Ramos (cell line): ENCODE measurements around the gene SLC6A11.

Experiments used
- in situ Hi-C: fragments of 300-500 bp; cut with MboI; formaldehyde crosslinking; loops from one replicate; pipeline ENCODE4 v1.14.3; 2022; ENCODE audit warnings: low sequenced_read_pairs; ENCODE audit not compliant: unreplicated experiment

The SLC6A11 gene

DNA sequence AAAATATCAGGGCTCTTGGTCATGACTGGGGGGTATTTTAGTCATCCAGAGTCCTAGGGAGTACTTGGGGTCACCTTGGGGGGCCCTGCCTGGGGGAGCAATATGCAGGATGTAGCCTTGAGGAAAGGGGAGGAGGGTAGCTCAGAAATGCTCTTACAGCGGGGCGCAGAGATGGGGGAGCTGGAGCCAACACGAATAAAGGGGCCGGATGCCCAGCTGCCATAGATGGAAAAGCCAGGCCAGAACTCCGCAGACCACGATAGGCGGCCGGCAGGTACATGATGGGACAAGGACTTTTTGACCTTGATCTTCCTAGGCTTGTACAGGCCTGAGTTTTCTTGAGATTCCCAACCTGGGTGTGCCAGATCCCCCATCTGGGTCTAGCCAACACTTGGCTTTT, 128.8 kb downstream of the SLC6A11 start:
- in situ Hi-C loops = no loop called here

DNA sequence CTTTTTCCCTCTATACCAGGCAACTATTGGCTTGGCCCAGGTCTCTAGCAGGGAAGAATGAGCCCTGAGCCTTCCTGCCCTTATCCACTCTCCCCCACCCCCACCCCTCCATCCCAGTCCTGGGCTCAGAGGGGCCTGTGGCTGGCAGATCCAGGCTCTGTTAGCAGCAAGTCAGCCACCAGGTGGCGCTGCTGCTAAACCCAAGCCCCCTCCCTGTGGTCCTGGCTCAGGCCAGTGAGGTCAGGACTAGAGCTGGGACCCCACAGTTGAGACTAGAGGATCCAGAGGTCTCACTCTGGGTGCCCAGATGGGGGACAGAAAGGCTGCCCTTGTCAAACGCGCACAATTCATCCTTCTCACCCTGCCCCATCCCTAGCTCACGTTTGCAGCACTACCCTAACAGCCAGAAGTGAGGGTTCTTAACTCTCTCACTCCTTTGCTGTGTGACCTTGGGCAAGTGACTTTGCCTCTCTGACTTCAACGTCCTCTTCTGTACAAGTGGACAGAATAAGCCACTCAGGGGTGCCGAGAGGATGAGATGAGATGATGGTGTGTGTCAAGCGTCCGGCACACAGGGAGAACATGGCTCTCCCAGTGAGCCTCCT, 129.8 kb downstream of the SLC6A11 start:
- in situ Hi-C loops = no loop called here

DNA sequence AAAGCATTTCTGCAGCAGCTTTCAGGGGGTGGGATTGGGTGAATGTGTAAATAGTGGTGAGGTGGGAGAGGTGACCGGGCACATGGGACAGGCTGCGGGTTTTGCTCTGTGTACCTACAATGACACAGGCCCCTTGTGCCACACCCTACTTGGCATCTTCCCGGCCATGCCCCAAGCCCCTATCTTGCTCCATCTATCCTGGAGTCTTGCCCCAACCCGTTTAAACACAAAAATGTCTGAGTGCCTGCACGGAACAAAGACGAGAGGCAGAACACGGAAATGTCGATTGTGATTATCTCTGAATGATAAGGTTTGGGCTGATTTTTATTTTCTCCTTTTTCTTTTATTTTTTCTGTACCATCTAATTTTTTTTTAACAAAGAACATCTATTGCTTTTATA, 130.5 kb downstream of the SLC6A11 start:
- in situ Hi-C loops = no loop called here

DNA sequence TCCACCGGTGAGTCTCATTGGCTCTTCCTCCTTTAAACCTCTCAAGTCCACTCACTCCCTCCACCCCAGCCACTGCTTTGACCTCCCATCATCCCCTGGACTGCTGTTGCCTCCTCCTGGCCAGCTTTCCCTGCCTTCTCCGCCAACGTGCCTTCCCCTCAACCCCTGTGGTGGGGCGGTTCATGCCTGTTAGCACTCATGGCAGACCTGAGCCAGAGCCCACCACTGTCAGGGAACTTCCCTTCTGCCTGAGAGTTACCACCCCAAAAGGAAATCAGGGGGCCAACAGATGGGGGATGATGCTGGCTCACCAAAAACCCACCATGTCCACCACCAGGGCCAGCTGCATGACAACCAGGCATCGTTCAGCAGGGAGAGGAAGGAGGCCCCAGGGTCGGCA, 132.3 kb downstream of the SLC6A11 start:
- in situ Hi-C loops = no loop called here

DNA sequence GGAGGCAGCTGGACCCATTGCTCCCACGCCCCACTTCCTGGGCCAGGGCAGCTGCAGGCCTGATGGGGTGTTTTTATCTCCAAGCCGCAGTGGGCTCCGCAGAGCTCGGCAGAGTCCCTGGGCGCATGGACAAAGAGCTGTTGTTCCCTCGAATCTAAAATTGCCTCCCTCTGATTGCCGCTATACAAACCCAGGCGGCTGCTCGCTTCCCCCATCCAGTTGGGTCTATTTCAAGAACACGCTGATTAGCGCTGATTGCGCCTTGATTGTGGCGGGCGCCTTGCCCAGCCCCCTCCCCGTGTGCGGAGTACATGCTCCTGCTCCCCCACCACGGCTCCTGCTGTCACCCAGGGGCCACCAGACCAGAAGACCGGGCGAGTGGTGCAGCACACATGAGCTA, 133.2 kb downstream of the SLC6A11 start:
- in situ Hi-C loops = no loop called here

DNA sequence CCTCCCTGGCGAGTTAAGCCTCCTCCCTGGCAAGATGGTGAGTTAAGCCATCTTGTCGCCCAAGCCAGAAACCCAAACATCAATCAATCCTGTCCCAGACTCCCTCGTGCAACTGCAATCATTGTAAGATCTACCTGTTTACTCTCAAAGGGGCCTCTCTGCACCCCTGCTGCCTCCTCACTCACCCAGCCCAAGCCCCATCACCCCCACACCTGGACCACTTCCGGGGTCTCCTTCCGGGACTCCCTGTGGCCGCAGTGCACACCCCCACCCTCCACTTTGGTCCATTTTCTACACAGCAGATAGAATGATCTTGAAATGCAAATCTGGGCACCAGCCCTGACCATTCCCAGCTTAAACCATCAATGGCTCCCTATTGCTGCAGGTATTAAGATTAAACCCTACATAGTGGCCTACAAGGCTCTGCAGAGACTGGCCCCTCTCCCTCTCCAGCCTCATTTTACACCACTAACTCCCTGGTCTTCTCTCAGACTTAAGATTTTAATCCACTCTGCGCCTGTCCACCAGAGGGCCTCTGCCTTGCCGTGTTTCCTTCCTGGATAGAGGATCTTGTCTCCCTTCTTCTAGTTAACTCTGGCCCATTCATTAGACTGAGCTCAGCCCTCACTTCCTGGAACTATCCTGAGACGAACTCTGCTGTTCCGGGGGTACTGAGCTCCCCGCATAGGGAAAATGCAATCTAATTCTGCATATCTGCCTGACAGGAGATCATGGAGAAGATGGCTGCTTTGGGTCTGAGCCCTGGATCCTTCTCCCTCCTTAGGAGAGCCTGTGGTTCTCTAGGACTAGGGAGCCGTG, 134.7 kb downstream of the SLC6A11 start:
- in situ Hi-C loops = no loop called here

DNA sequence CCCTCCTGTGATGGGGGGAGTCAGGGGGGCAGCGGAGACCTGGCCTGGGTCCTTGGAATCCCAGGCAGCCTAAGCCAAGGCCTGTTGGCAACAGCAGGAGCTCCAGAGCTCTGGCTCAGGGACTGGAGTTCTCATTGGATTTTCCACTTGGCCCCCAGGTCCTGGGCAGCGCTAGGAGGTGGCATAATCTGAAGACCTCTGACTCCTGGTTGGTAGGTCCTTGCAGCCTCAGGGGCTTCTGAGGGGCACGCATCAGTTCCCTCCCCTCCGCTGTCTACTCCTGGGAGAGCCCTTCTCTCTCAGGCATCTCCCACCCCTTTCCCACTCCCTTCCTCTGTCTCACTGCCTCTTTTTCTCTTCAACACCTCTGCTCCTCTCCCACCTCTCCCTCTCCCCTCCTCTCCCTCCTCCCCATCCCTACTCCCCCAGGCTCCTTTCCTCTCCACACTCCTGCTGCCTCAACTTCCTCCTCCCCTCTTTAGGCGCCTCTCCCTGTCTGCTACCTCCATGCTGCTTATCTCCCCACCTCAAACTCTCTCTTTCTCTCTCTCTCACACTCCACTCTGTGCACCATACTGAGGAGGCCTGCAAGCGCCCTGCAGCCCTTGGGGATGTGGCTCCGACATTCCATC, 135.4 kb downstream of the SLC6A11 start:
- in situ Hi-C loops = no loop called here

DNA sequence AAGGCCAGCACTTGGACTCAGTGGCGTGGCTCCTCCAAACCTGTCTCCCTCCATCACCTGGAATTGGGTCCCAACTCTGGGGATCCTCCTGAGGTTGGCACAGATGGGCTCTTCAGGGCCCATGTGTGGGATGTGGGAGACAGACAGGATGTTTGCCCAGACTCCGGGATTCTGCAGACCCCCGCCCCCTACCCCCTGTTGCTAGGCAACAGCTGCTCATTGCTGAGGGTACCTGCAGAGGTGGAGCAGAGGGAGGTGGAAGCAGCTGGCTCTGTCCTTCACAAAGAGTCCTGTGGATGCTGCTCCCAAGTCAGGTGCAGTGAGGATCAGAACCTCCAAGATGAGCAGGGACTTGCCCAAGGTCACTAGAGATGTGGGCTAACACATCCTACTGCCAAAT, 136.5 kb downstream of the SLC6A11 start:
- in situ Hi-C loops = no loop called here

DNA sequence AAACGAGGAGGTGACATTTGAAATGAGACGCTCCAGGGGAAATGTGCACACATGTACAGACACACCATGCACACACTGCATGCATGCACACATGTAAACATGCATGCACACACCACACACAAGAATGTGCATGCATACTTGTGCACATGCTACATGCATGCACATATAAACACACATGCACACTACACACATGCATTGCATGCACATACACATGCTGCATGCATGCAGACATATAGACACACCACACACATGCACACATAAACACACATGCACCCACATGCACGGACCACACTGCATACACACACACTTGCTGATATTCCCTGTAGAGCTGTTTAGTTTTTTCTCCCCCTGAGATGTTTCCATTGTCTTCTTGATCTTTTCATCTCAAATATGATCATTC, 138.7 kb downstream of the SLC6A11 start:
- in situ Hi-C loops = no loop called here

DNA sequence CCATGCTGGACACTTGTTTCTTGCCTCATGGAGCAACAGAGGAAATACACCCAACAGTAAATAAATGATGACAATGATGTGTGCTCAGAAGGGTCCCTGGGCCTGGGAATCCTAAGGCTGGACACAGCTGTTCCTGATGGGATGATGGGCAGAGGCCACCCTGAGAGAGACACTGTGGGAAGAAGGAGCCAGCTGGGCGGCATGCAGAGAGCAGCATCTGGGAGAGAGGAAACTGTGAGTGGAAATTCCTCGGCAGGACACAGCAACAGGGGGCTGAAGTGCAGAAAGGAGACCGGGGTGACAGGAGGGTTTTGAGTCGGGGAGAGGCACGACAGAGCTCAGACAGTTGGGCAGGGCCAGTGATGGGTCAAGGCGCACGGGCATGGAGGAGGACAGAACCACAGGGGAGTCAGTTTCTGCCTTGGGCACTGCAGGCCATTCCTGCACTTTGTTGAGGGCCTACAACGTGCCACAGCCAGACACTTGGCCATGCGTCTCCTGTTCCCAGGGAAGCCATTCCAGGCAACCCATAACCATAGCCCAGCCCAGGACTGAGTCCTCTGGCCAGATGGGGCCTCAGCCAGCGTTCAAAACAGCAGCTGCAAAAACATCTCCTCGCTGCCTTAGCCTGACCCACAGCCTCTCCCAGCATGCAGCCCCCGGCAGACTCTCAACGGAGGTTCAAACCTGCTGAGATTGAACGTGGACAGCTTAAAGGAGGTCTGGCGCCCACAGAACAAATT, 139.9 kb downstream of the SLC6A11 start:
- in situ Hi-C loops = no loop called here

DNA sequence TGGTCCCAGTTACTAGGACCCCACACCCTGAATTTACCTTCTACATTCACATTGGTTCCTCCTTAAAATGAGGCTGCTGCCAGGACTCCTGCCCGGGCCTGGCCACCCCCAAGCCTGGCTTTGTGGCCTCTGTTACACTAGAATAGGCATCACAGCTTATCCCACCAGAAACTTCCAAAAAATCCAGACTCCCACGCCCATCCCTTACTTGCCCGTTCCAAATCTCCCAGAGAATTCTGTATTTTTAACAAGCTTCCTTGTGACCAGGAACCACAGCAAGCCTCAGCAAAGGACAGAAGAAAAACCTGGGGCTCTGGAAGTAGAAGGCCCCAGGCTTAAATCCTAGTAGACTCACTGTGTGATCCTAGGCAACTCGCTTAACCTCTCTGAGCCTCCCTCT, 140.5 kb downstream of the SLC6A11 start:
- in situ Hi-C loops = no loop called here

DNA sequence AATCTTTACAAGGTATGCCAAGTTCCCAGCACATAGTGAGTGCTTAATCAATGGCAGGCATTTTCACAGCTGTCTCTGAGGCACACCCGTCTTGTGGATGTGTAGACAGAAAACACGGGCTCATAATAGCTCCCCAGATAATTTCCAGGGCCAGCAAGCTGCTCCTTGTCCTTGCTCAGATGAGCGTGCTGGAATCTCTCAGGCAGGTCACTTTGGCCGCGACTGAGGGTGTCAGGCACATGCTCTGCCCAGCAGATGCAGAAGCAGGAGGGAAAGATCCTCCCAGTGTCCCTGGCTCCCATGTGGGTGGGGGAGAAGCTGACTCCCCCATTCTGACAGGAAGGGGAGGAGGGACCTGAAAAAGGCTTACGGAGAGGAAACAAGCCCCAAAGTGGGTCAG, 141.0 kb downstream of the SLC6A11 start:
- in situ Hi-C loops = no loop called here

DNA sequence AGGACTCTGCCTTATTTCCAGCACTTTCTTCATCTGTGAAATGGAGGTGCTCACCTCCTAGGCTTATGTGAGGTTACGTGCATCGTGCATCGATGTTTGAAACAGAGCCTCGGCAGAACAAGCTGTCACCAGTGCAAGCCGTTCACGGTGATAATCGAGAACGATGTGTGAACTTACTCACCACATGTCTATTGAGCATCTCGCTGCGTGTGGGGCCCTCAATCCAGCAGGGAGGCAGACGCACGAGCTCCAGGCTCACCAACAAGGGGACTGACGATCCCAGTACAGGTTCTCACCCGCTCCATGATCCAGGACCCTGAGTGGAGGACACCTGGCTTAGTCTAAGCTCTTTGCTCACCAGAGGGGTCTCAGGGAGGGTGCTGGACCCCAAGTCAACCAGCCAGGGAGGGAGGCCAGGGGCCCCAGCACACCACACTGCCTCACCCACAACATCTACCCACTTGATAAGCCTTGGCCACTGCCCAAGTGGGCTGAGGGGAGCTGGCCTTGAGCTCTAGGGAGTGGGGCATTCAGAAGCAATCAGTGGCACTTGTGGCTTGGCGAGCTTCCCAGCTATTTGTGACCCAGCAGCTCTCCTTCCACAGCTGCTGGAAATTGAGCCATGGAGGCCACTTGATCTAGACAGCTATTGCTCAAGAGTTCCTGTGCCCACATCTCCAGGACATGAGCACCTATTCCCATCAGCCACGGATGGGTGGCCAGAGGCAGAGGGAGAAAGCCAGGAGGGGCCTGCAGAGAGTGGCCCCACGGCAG, 142.1 kb downstream of the SLC6A11 start:
- in situ Hi-C loops = no loop called here

DNA sequence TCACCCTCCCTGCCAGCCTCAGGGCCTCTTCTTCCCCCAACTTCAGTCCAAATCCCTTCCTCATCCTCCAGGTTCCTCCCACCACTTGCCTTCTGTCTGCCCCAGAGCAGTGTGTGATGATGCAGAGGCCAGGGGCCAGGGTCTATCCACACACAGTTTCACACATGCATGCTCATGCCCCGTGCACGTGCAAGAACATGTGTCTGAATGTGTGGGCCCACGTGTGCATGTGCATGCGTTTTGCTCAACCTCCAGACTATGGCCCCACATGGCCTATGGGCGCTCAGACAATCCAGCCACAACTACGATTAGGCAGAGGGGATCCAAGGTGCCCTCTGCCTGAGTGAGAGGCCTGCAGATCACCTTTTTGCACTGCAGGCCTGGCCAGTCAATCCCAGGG, 144.2 kb downstream of the SLC6A11 start:
- in situ Hi-C loops = no loop called here

DNA sequence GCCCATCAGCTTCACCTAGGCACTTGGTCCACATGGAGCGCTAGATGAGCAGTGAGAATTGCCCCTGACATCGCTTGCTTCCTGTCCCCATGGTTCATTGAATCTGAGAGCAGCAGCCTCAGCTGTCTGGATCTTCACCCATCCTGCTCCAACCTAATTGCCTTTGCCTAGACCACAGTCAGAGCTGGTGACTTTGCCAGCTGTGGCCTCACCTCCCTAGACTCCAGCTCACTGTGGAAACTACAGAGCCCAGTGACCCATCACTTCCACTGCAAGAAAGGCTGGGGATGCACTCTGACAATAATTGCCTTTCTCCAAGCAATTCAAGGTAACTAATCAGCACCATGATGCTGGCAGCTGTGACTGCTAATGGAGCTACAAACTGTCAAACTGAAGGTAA, 145.9 kb downstream of the SLC6A11 start:
- in situ Hi-C loops = no loop called here

DNA sequence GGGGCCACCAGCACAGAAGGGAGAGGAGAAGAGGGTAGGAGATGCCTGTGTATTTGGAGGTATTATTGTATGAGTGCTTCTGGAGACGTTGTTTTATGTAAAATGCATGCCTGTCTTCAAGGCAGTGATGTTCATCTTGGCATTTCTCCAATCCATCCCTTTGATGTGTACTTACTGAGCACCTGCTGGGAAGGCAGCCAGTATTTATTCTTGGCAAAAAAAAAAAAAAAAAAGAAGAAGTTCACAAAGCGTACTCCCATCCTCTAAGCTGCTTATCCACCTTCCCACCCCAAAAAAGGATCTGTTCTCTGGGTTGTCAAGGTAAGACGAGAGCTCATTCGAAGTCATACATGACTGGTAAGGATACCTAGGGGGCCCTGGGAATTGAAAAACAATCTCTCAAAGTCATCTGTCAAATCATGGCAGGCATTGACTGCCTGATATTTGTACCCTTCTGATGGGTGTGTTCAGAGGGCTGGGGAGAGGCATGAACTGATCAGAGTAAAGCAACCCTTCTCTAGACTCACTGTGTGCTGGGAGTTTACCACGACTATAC, 146.5 kb downstream of the SLC6A11 start:
- in situ Hi-C loops = no loop called here

DNA sequence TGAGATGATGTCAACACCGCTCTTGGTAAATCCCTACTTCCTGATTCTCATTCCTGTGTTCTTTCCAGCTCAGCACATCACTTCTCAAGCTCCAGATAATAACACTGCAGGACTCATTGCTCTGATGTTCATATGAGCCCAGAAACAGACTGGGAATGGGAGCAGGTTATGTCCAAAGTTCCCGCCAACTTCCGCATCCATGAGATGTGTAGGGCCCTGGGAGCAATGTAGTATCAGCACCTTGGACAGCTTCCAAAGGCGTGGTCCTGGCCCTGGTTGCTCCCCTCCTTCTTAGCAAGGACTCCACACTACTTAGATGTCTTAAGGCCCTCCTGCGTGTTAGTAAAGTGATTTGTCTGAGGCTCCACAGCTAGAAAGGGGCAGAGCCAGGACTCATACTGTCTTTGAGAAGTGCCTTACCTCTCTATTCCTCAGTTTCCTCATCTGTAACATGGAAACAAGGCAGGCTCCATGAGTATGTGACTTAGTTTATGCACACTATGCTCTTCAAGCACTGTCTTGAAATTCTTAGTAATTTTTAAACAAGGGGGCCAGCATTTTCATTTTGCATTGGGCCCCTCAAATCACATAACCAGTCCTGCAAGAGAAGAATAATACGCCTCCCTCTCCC, 148.6 kb downstream of the SLC6A11 start:
- in situ Hi-C loops = no loop called here

DNA sequence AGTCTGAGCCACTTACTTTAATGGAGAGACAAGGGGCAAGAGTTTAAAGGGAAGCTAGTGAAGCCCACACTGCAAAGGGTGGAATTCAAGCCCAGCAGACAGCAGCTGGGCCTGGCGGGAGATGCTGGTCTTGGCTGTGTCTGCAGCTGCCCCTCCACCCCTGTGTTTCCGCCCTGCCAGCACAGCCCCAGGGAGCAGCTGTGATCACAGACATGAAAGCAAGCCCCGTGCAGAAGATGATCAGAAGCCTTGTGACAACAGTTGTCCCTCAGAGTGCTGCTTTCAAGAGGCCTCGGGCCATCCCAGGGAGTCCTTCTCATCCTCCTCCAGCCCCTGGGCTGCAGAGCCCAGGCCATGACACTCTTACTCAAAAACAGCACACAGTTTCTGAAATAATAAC, 152.4 kb downstream of the SLC6A11 start:
- in situ Hi-C loops = no loop called here

DNA sequence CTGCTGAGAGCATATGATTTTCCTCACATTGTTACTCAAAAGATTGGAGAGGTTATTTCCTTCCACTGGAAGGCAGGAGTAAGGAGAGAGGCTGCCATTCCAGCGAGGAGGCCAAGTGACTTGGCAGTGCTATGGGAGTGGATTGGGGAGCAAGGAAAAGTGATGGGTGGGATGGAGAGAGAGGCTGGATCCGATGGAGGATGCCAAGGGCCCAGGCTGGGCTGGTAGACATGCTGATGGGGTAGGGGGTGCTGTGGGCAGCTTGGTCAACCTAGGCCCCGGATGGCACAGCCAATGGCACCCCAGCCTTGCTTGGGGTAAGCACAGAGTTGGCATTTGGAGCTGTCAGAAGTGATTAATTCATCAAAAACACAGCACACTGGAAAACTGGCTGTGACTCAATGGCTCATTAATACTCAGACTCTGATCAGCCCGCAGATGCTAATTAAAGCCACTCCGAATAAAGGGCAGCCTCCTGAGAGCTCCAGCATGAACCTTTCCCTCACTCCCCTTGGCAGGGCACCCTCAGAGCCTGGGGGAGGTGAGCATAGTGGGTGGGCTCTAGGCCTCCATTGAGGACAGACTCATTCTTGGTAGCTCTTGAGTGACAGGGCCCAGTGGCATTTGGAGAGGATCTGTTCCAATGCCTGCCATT, 154.4 kb downstream of the SLC6A11 start:
- in situ Hi-C loops = no loop called here
